Measurements from ENCODE around the gene CRAMP1.

- TF ChIP-seq POLR2A (IDR thresholded peaks at IDR 0.05) (no peak), CTCF (IDR thresholded peaks at IDR 0.05 in 8 of 11, conservative IDR thresholded peaks at IDR 0.05 in 3 of 11) (no peak)
These were observed 55.1 kb downstream of the CRAMP1 start for GRCh38 chr16:1667271-1667670.
